ENCODE measurements around the gene WDR12.
"Not testable (repeated sequence)": the region's sequence is repeated elsewhere in the genome, so short reads cannot be mapped to it uniquely, and the experiment has no call there.

WDR12 gene

GRCh38 chr2:202905507-202905906, 6.0 kb downstream of the WDR12 start:
- in situ Hi-C loops (cut with MboI; ENCODE audit: low sequenced_read_pairs): not testable (repeated sequence)

- in situ Hi-C loops (cut with MboI; ENCODE audit: low sequenced_read_pairs): no loop called here
Measured at GRCh38 chr2:202885190-202885589, 26.3 kb downstream of the WDR12 start.

- in situ Hi-C loops (cut with MboI; ENCODE audit: low sequenced_read_pairs): no loop called here
Measured at GRCh38 chr2:202883987-202884675, 27.3 kb downstream of the WDR12 start.

- in situ Hi-C loops (cut with MboI; ENCODE audit: low sequenced_read_pairs): no loop called here
Measured at GRCh38 chr2:202881570-202881969, 29.9 kb downstream of the WDR12 start.

- in situ Hi-C loops (cut with MboI; ENCODE audit: low sequenced_read_pairs): no loop called here
Measured at GRCh38 chr2:202877699-202878098, 33.8 kb downstream of the WDR12 start.

GRCh38 chr2:202871300-202872141, 40.0 kb downstream of the WDR12 start, which contains the start of gene ICA1L:
ICA1L (minus strand) TSS chr2:202871766; CDS start chr2:202829009, 42,757 bp downstream.
- in situ Hi-C loops (cut with MboI; ENCODE audit: low sequenced_read_pairs): no loop called here

- in situ Hi-C loops (cut with MboI; ENCODE audit: low sequenced_read_pairs): no loop called here
Measured at GRCh38 chr2:202870431-202871299, 40.8 kb downstream of the WDR12 start.

- in situ Hi-C loops (cut with MboI; ENCODE audit: low sequenced_read_pairs): no loop called here
Measured at GRCh38 chr2:202861987-202862386, 49.5 kb downstream of the WDR12 start.

GRCh38 chr2:202858601-202859000, 52.9 kb downstream of the WDR12 start:
- in situ Hi-C loops (cut with MboI; ENCODE audit: low sequenced_read_pairs): no loop called here

- in situ Hi-C loops (cut with MboI; ENCODE audit: low sequenced_read_pairs): not testable (repeated sequence)
Measured at GRCh38 chr2:202849343-202849742, 62.1 kb downstream of the WDR12 start.

GRCh38 chr2:202848813-202849212, 62.7 kb downstream of the WDR12 start:
- in situ Hi-C loops (cut with MboI; ENCODE audit: low sequenced_read_pairs): no loop called here

GRCh38 chr2:202847693-202848524, 63.6 kb downstream of the WDR12 start:
- in situ Hi-C loops (cut with MboI; ENCODE audit: low sequenced_read_pairs): no loop called here

GRCh38 chr2:202844656-202845055, 66.8 kb downstream of the WDR12 start:
- in situ Hi-C loops (cut with MboI; ENCODE audit: low sequenced_read_pairs): no loop called here

GRCh38 chr2:202842690-202843089, 68.8 kb downstream of the WDR12 start:
- in situ Hi-C loops (cut with MboI; ENCODE audit: low sequenced_read_pairs): no loop called here

GRCh38 chr2:202841090-202841867, 70.2 kb downstream of the WDR12 start:
- in situ Hi-C loops (cut with MboI; ENCODE audit: low sequenced_read_pairs): no loop called here

GRCh38 chr2:202831242-202832220, 79.9 kb downstream of the WDR12 start:
- in situ Hi-C loops (cut with MboI; ENCODE audit: low sequenced_read_pairs): no loop called here

- in situ Hi-C loops (cut with MboI; ENCODE audit: low sequenced_read_pairs): no loop called here
Measured at GRCh38 chr2:202824901-202825300, 86.6 kb downstream of the WDR12 start.
